Mesothelial cell of epicardium (in vitro differentiated cells): ENCODE measurements around the gene RBM20. TPM values are rescaled to one million over a fixed set of nuclear protein-coding genes. Genes with fewer than 3 reads are reported as not detected.

Experiments
- DNase-seq, 2 experiments: peaks; one replicate each; pipeline ENCODE4 v3.0.0; 2021; ENCODE audit warnings: low spot score in 2 of 2; ENCODE audit not compliant: unreplicated experiment in 2 of 2
- H3K27ac Mint-ChIP-seq: 2 replicates; pipeline ENCODE4 v1.8.0; 2021; ENCODE audit warnings: mixed read lengths
- H3K27me3 Mint-ChIP-seq: 2 replicates; pipeline ENCODE4 v1.8.0; 2021; ENCODE audit warnings: low read depth, mixed read lengths
- H3K36me3 Mint-ChIP-seq: 2 replicates; pipeline ENCODE4 v1.8.0; 2021; ENCODE audit warnings: mixed read lengths
- H3K4me1 Mint-ChIP-seq: 2 replicates; pipeline ENCODE4 v1.8.0; 2021; ENCODE audit warnings: mixed read lengths
- H3K4me3 Mint-ChIP-seq: 2 replicates; pipeline ENCODE4 v1.8.0; 2021; ENCODE audit warnings: mild to moderate bottlenecking, moderate library complexity, mixed read lengths
- H3K9me3 Mint-ChIP-seq: 2 replicates; pipeline ENCODE4 v1.8.0; 2021; ENCODE audit warnings: mixed read lengths
- total RNA-seq: library from RNA; stranded (reverse); gene quantifications from 3 replicates; pipeline ENCODE4 v1.2.1, GENCODE V29; 2021
- TF ChIP-seq, protein P1 (sequence below): fragments of 200-600 bp; sonication (generic); IDR thresholded peaks from one replicate; pipeline ENCODE4 v1.5.0; 2021; ENCODE audit warnings: antibody characterized with exemption; ENCODE audit not compliant: unreplicated experiment

Gene RBM20
- total RNA-seq, 1 donor from 2014 or later: 23.3 TPM

GRCh38 chr10:110811791-110812581, 167.8 kb downstream of the RBM20 start:
- H3K4me3 Mint-ChIP-seq: no peak overlapping the region
- peak in 1 of 2 experiments; percentile 27 for DNase-seq
- no peaks in the 10 kb centered on the region for H3K9me3 Mint-ChIP-seq
- H3K27ac Mint-ChIP-seq: no peak overlapping the region
- H3K4me1 Mint-ChIP-seq: no peaks in the 10 kb centered on the region
- H3K36me3 Mint-ChIP-seq: peaks cover 19% of the 10 kb centered on the region
- TF ChIP-seq, protein P1, sequence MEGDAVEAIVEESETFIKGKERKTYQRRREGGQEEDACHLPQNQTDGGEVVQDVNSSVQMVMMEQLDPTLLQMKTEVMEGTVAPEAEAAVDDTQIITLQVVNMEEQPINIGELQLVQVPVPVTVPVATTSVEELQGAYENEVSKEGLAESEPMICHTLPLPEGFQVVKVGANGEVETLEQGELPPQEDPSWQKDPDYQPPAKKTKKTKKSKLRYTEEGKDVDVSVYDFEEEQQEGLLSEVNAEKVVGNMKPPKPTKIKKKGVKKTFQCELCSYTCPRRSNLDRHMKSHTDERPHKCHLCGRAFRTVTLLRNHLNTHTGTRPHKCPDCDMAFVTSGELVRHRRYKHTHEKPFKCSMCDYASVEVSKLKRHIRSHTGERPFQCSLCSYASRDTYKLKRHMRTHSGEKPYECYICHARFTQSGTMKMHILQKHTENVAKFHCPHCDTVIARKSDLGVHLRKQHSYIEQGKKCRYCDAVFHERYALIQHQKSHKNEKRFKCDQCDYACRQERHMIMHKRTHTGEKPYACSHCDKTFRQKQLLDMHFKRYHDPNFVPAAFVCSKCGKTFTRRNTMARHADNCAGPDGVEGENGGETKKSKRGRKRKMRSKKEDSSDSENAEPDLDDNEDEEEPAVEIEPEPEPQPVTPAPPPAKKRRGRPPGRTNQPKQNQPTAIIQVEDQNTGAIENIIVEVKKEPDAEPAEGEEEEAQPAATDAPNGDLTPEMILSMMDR: no peak
- no peaks in the 10 kb centered on the region for H3K27me3 Mint-ChIP-seq

DNA sequence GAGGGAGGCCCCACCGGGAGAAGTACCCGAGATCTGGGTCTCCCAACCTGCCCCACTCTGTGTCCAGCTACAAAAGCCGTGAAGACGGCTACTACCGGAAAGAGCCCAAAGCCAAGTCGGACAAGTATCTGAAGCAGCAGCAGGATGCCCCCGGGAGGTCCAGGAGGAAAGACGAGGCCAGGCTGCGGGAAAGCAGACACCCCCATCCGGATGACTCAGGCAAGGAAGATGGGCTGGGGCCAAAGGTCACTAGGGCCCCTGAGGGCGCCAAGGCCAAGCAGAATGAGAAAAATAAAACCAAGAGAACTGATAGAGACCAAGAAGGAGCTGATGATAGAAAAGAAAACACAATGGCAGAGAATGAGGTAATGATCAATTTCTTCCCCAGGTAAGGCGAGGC, 168.4 kb downstream of the RBM20 start:
- no peaks in the 10 kb centered on the region for H3K9me3 Mint-ChIP-seq
- TF ChIP-seq, protein P1: no peak
- DNase-seq: no peak
- H3K4me1 Mint-ChIP-seq: no peaks in the 10 kb centered on the region
- H3K27ac Mint-ChIP-seq: no peak overlapping the region
- peaks cover 17% of the 10 kb centered on the region for H3K36me3 Mint-ChIP-seq
- H3K4me3 Mint-ChIP-seq: no peak overlapping the region
- H3K27me3 Mint-ChIP-seq: no peaks in the 10 kb centered on the region

DNA sequence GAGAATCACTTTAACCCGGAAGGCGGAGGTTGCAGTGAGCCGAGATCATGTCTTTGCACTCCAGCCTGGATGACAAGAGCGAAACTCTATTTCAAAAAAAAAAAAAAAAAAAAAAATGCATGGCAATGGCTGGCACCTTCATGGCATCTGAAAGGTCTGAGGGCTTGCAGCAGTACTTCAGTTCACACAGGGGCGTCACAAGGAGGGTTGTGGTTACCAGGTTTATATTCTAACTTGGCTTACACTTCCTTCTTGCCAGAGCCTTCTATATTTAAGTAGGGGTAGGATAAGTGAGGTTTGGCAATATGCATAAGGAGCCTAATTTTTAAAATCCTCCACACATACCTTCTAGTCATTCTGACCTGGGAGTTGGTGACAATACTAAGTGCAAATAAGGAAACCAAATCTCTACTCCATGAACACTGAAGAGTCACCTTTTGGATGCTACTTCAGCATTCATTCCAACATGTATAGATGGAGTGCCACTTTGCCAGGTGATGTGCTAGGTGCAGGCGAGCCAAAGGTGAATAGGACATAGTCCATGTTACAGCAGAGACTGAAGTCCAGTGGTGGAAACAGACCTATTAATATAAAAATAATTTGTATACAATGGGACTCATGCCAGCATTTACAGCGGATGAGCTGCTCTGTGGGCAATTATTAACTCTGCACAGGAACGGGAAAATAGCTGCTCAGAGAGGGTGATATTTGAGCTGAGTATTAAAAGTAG, 169.8 kb downstream of the RBM20 start:
- H3K4me3 Mint-ChIP-seq: no peak overlapping the region
- peaks cover 16% of the 10 kb centered on the region for H3K36me3 Mint-ChIP-seq
- peaks cover 8% of the 10 kb centered on the region for H3K4me1 Mint-ChIP-seq
- no peak overlapping the region for H3K27ac Mint-ChIP-seq
- H3K27me3 Mint-ChIP-seq: no peaks in the 10 kb centered on the region
- no peaks in the 10 kb centered on the region for H3K9me3 Mint-ChIP-seq
- TF ChIP-seq, protein P1: no peak
- DNase-seq: no peak

- Mint-ChIP-seq H3K27ac (no peak overlapping the region), H3K9me3 (no peaks in the 10 kb centered on the region), H3K4me3 (no peak overlapping the region), H3K27me3 (no peaks in the 10 kb centered on the region), H3K4me1 (peaks cover 17% of the 10 kb centered on the region), H3K36me3 (peaks cover 16% of the 10 kb centered on the region)
- TF ChIP-seq, protein P1: no peak
- DNase-seq: no peak
Measured at GRCh38 chr10:110815354-110816004, 171.3 kb downstream of the RBM20 start.

- H3K36me3 Mint-ChIP-seq: peaks cover 13% of the 10 kb centered on the region
- TF ChIP-seq, protein P1: no peak
- no peaks in the 10 kb centered on the region for H3K9me3 Mint-ChIP-seq
- peaks cover 36% of the 10 kb centered on the region for H3K4me1 Mint-ChIP-seq
- H3K4me3 Mint-ChIP-seq: no peak overlapping the region
- no peak for DNase-seq
- H3K27ac Mint-ChIP-seq: peak overlapping the region; percentile 52
- no peaks in the 10 kb centered on the region for H3K27me3 Mint-ChIP-seq
Measured at GRCh38 chr10:110817614-110818013, 173.5 kb downstream of the RBM20 start.
